ENCODE data around the gene ABCC8. TPM values are rescaled to one million over a fixed set of nuclear protein-coding genes. Genes with fewer than 3 reads are reported as not detected.

ABCC8 gene
- polyA plus RNA-seq, 1 experiment, result not detected

GRCh38 chr11:17443000-17443399 is 33.6 kb downstream of the ABCC8 start:
- POLR2A ChIA-PET, result no interaction called here
- TF ChIP-seq CTCF (IDR thresholded peaks at IDR 0.05; ENCODE audit: low read depth, low read length), result no peak
- no peak for DNase-seq (ENCODE audit: low read depth, low spot score)
- no peak overlapping the region for H3K27ac ChIP-seq (ENCODE audit: low read depth, low read length)
- CTCF ChIA-PET, result no interaction called here
- H3K27me3 ChIP-seq (ENCODE audit: control insufficient read depth, insufficient read depth, low read length), result peaks cover 18% of the 10 kb centered on the region
- H3K4me3 ChIP-seq (ENCODE audit: low read depth, low read length), result no peak overlapping the region
- H3K9me3 ChIP-seq (ENCODE audit: control insufficient read depth, insufficient read depth, low read length), result no peaks in the 10 kb centered on the region

GRCh38 chr11:17439316-17439782 is 37.3 kb downstream of the ABCC8 start:
- CTCF ChIA-PET, result no interaction called here
- H3K9me3 ChIP-seq (ENCODE audit: control insufficient read depth, insufficient read depth, low read length), result no peaks in the 10 kb centered on the region
- peaks cover 18% of the 10 kb centered on the region for H3K27me3 ChIP-seq (ENCODE audit: control insufficient read depth, insufficient read depth, low read length)
- no peak overlapping the region for H3K4me3 ChIP-seq (ENCODE audit: low read depth, low read length)
- POLR2A ChIA-PET, result no interaction called here
- no peak overlapping the region for H3K27ac ChIP-seq (ENCODE audit: low read depth, low read length)
- no peak for DNase-seq (ENCODE audit: low read depth, low spot score)
- no peak for TF ChIP-seq CTCF (IDR thresholded peaks at IDR 0.05; ENCODE audit: low read depth, low read length)

GRCh38 chr11:17437366-17437765 is 39.3 kb downstream of the ABCC8 start:
- ChIA-PET CTCF (no interaction called here), POLR2A (no interaction called here)
- H3K9me3 ChIP-seq (ENCODE audit: control insufficient read depth, insufficient read depth, low read length), result no peaks in the 10 kb centered on the region
- no peak overlapping the region for H3K27ac ChIP-seq (ENCODE audit: low read depth, low read length)
- no peak overlapping the region for H3K4me3 ChIP-seq (ENCODE audit: low read depth, low read length)
- no peak for TF ChIP-seq CTCF (IDR thresholded peaks at IDR 0.05; ENCODE audit: low read depth, low read length)
- no peak for DNase-seq (ENCODE audit: low read depth, low spot score)
- peaks cover 11% of the 10 kb centered on the region for H3K27me3 ChIP-seq (ENCODE audit: control insufficient read depth, insufficient read depth, low read length)

- H3K4me3 ChIP-seq (ENCODE audit: low read depth, low read length), result no peak overlapping the region
- POLR2A ChIA-PET, result no interaction called here
- CTCF ChIA-PET, result interaction anchor here (1.3 kb wide), 1 partner anchor 50 kb away, joined by 4 read pairs; no protein-coding TSS in a partner anchor
- no peak overlapping the region for H3K27ac ChIP-seq (ENCODE audit: low read depth, low read length)
- TF ChIP-seq CTCF (IDR thresholded peaks at IDR 0.05; ENCODE audit: low read depth, low read length), result no peak
- peaks cover 13% of the 10 kb centered on the region for H3K27me3 ChIP-seq (ENCODE audit: control insufficient read depth, insufficient read depth, low read length)
- DNase-seq (ENCODE audit: low read depth, low spot score), result no peak
- no peaks in the 10 kb centered on the region; the same call in 1 of the 2 replicates for H3K9me3 ChIP-seq (ENCODE audit: control insufficient read depth, insufficient read depth, low read length)
Measured at GRCh38 chr11:17434108-17434507, 42.5 kb downstream of the ABCC8 start.

GRCh38 chr11:17432002-17432401 is 44.6 kb downstream of the ABCC8 start:
- Histone ChIP-seq H3K9me3 (ENCODE audit: control insufficient read depth, insufficient read depth, low read length) (no peaks in the 10 kb centered on the region; the same call in 1 of the 2 replicates), H3K27ac (ENCODE audit: low read depth, low read length) (no peak overlapping the region), H3K4me3 (ENCODE audit: low read depth, low read length) (no peak overlapping the region), H3K27me3 (ENCODE audit: control insufficient read depth, insufficient read depth, low read length) (peaks cover 18% of the 10 kb centered on the region)
- ChIA-PET CTCF (interaction anchor here (1.4 kb wide), 1 partner anchor 78 kb away, joined by 3 read pairs; no protein-coding TSS in a partner anchor), POLR2A (no interaction called here)
- no peak for DNase-seq (ENCODE audit: low read depth, low spot score)
- TF ChIP-seq CTCF (IDR thresholded peaks at IDR 0.05; ENCODE audit: low read depth, low read length), result no peak

All from AG04450 (cell line).